Tibial nerve (tissue), 3 donors: ENCODE measurements around the gene SOX1.

Experiments
- CTCF ChIP-seq, 5 experiments: fragments of 200-600 bp in 3 of 5; fragments of 450-650 bp in 2 of 5; sonication (generic) in 3 of 5; IDR thresholded peaks; one replicate each; pipeline ENCODE4 v1.5.1; 2016 to 2019; ENCODE audit warnings: antibody characterized with exemption in 5 of 5, mild to moderate bottlenecking in 3 of 5, moderate library complexity in 2 of 5
- POLR2A ChIP-seq, 2 donors: fragments of 450-650 bp; IDR thresholded peaks; one replicate each; pipeline ENCODE4 v1.6.1; 2017; ENCODE audit warnings: antibody characterized with exemption in 2 of 2, mild to moderate bottlenecking in 2 of 2, moderate library complexity in 2 of 2

GRCh38 chr13:112113348-112113747, 46.4 kb downstream of the SOX1 start:
- no peak for TF ChIP-seq POLR2A (IDR thresholded peaks at IDR 0.05)
- no peak for TF ChIP-seq CTCF (IDR thresholded peaks at IDR 0.05)
